SK-N-SH treated with all-trans-retinoic acid at 6 μM for 48 hours (cell line): Measurements from ENCODE around the gene ID3.

Experiments used
- ATAC-seq: fragments of 200-7000 bp; cut with Tn5 transposase; 3 replicates; pipeline ENCODE4 v1.9.1; 2020; ENCODE audit warnings: mild to moderate bottlenecking, moderate library complexity
- ARNTL ChIP-seq: fragments of 450-650 bp; formaldehyde crosslinking; IDR thresholded peaks from 2 replicates; pipeline ENCODE4 v1.5.0; 2020; ENCODE audit warnings: low read depth, mild to moderate bottlenecking, moderate library complexity, borderline replicate concordance
- CREB5 ChIP-seq: fragments of 250-450 bp; sonication (Bioruptor Pico); IDR thresholded peaks from 2 replicates; pipeline ENCODE4 v1.5.1; 2020; ENCODE audit warnings: low read depth, mild to moderate bottlenecking, moderate library complexity
- CSDC2 ChIP-seq: fragments of 250-450 bp; sonication (Bioruptor Pico); IDR thresholded peaks from 2 replicates; pipeline ENCODE4 v1.5.0; 2020; ENCODE audit warnings: mild to moderate bottlenecking, moderate library complexity
- ESRRG ChIP-seq: fragments of 250-450 bp; sonication (Bioruptor Pico); IDR thresholded peaks from 2 replicates; pipeline ENCODE4 v1.6.1; 2021; ENCODE audit warnings: mild to moderate bottlenecking
- GLIS3 ChIP-seq: fragments of 250-450 bp; sonication (Bioruptor Pico); IDR thresholded peaks from 2 replicates; pipeline ENCODE4 v1.5.0; 2020; ENCODE audit warnings: mild to moderate bottlenecking, moderate library complexity
- PPARA ChIP-seq: fragments of 250-450 bp; sonication (Bioruptor Pico); IDR thresholded peaks from 2 replicates; pipeline ENCODE4 v1.5.0; 2020; ENCODE audit warnings: mild to moderate bottlenecking, borderline replicate concordance
- SNAI2 ChIP-seq: fragments of 250-450 bp; sonication (Bioruptor Pico); IDR thresholded peaks from 2 replicates; pipeline ENCODE4 v1.5.0; 2020; ENCODE audit warnings: mild to moderate bottlenecking, moderate library complexity
- TCF4 ChIP-seq: fragments of 250-450 bp; sonication (Bioruptor Pico); IDR thresholded peaks from 2 replicates; pipeline ENCODE4 v1.8.0; 2021; ENCODE audit warnings: mild to moderate bottlenecking, moderate library complexity, borderline replicate concordance
- ZC3H10 ChIP-seq: fragments of 250-450 bp; sonication (Bioruptor Pico); IDR thresholded peaks from 2 replicates; pipeline ENCODE4 v1.5.1; 2021; ENCODE audit warnings: mild to moderate bottlenecking, moderate library complexity
- ZFP3 ChIP-seq: fragments of 250-450 bp; sonication (Bioruptor Pico); IDR thresholded peaks from 2 replicates; pipeline ENCODE4 v1.5.0; 2020; ENCODE audit warnings: mild to moderate bottlenecking, moderate library complexity
- ZFP30 ChIP-seq: fragments of 450-650 bp; formaldehyde crosslinking; IDR thresholded peaks from 2 replicates; pipeline ENCODE4 v1.5.0; 2022; ENCODE audit warnings: mild to moderate bottlenecking, moderate library complexity
- ZNF565 ChIP-seq: fragments of 450-650 bp; formaldehyde crosslinking; conservative IDR thresholded peaks from 2 replicates; pipeline ENCODE4 v1.5.0; 2020; ENCODE audit warnings: low read depth, mild to moderate bottlenecking, moderate library complexity
- ZNF8 ChIP-seq: fragments of 450-650 bp; formaldehyde crosslinking; IDR thresholded peaks from 2 replicates; pipeline ENCODE4 v1.5.0; 2020; ENCODE audit warnings: mild to moderate bottlenecking, moderate library complexity
- TF ChIP-seq, protein P1 (sequence below): fragments of 250-450 bp; sonication (Bioruptor Pico); IDR thresholded peaks from 2 replicates; pipeline ENCODE4 v1.5.1; 2021; ENCODE audit warnings: mild to moderate bottlenecking, moderate library complexity
- TF ChIP-seq, protein P2 (sequence below): fragments of 250-450 bp; sonication (Bioruptor Pico); IDR thresholded peaks from 2 replicates; pipeline ENCODE4 v1.5.0; 2020; ENCODE audit warnings: mild to moderate bottlenecking, moderate library complexity

Gene ID3

GRCh38 chr1:23601968-23602876, 42.9 kb upstream of the ID3 start:
- no peak for ATAC-seq

DNA sequence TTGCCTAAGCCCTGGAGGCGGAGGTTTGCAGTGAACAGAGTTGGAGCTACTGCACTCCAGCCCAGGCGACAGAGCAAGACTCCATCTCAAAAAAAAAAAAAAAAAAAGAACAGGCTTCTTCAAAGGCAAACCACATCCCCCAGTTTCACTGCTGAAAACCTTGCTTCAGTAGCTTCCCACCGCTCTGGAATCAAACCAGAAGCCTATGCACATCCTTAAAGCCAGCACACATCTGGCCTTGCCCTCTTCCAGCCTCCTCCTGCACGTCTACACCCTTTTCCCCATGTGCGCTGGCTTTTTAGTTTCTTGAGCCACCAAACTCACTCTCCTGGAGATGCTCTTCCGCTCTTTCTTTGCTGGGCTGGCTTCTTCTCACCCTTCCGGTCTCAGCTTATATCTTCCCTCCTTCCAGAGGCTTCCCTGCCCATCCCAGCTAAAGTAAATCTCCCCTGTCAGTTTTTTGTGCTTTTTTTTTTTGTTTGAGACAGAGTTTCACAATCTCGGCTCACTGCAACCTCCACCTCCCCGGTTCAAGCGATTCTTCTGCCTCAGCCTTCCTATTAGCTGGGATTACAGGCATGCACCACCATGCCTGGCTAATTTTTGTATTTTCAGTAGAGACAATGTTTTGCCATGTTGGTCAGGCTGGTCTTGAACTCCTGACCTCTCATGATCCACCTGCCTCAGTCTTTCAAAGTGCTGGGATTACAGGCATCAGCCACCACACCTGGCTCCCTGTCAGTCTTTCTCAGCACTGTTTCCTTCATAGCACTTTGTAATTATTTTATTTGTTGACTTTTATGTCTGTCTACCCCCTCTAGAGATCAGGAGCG, 42.0 kb upstream of the ID3 start:
- ATAC-seq = no peak

More at GRCh38 chr1:23601968-23602876, 42.9 kb upstream of the ID3 start:
- no peak for TF ChIP-seq ZNF8 (CRISPR knock-in tag)
- no peak for TF ChIP-seq CSDC2 (CRISPR knock-in tag)
- TF ChIP-seq, protein P1, sequence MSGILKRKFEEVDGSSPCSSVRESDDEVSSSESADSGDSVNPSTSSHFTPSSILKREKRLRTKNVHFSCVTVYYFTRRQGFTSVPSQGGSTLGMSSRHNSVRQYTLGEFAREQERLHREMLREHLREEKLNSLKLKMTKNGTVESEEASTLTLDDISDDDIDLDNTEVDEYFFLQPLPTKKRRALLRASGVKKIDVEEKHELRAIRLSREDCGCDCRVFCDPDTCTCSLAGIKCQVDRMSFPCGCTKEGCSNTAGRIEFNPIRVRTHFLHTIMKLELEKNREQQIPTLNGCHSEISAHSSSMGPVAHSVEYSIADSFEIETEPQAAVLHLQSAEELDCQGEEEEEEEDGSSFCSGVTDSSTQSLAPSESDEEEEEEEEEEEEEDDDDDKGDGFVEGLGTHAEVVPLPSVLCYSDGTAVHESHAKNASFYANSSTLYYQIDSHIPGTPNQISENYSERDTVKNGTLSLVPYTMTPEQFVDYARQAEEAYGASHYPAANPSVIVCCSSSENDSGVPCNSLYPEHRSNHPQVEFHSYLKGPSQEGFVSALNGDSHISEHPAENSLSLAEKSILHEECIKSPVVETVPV (CRISPR knock-in tag) = no peak

DNA sequence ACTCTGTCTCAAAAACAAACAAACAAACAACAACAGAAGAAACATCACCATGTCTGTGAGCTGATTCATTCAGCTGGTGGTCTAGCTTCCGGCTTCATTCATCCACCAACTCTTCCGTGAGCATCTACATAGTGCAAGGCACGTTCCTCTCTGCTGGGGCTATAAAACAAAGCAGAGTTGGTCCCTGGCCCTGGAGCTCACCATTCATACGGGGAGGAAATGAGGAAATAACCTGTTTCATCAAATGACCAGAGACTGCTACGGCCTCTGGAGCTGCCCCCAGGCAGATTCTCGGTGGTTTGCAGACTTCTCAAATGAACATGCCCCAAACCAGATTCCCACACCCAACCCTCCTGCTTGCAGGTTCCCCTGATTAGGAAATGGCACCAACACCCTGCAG, 41.0 kb upstream of the ID3 start:
- TF ChIP-seq CREB5 (CRISPR knock-in tag) (no peak), ARNTL (CRISPR knock-in tag) (no peak)
- ATAC-seq = no peak

More for the DNA sequence above, 42.0 kb upstream of the ID3 start:
- TF ChIP-seq ZFP30 (no peak), ZNF565 (CRISPR knock-in tag) (no peak), SNAI2 (CRISPR knock-in tag) (no peak)
- TF ChIP-seq, all 23 proteins: peak for 0

GRCh38 chr1:23599125-23599524, 39.8 kb upstream of the ID3 start:
- ATAC-seq = no peak
- TF ChIP-seq GLIS3 (no peak), ZFP3 (CRISPR knock-in tag) (no peak), PPARA (CRISPR knock-in tag) (no peak), ZC3H10 (CRISPR knock-in tag) (no peak), TCF4 (no peak)
- TF ChIP-seq, protein P2, sequence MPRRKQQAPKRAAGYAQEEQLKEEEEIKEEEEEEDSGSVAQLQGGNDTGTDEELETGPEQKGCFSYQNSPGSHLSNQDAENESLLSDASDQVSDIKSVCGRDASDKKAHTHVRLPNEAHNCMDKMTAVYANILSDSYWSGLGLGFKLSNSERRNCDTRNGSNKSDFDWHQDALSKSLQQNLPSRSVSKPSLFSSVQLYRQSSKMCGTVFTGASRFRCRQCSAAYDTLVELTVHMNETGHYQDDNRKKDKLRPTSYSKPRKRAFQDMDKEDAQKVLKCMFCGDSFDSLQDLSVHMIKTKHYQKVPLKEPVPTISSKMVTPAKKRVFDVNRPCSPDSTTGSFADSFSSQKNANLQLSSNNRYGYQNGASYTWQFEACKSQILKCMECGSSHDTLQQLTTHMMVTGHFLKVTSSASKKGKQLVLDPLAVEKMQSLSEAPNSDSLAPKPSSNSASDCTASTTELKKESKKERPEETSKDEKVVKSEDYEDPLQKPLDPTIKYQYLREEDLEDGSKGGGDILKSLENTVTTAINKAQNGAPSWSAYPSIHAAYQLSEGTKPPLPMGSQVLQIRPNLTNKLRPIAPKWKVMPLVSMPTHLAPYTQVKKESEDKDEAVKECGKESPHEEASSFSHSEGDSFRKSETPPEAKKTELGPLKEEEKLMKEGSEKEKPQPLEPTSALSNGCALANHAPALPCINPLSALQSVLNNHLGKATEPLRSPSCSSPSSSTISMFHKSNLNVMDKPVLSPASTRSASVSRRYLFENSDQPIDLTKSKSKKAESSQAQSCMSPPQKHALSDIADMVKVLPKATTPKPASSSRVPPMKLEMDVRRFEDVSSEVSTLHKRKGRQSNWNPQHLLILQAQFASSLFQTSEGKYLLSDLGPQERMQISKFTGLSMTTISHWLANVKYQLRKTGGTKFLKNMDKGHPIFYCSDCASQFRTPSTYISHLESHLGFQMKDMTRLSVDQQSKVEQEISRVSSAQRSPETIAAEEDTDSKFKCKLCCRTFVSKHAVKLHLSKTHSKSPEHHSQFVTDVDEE = no peak

GRCh38 chr1:23598424-23598823, 39.1 kb upstream of the ID3 start:
- ATAC-seq = no peak

More at GRCh38 chr1:23598424-23598823, 39.1 kb upstream of the ID3 start:
- TF ChIP-seq CSDC2 (CRISPR knock-in tag) (no peak), ZFP30 (no peak), ESRRG (CRISPR knock-in tag) (no peak)
- TF ChIP-seq, protein P1 (CRISPR knock-in tag) = no peak
